IPS DF 19.7 (cell line): ENCODE data around the gene MPND.
"Not testable (repeated sequence)": the region's sequence is repeated elsewhere in the genome, so short reads cannot be mapped to it uniquely, and the experiment has no call there.

Source experiments
- DNase-seq: peaks from one replicate; pipeline ENCODE4 v3.0.0-alpha.2; 2013; ENCODE audit warnings: low read depth, low spot score

Gene MPND

DNA sequence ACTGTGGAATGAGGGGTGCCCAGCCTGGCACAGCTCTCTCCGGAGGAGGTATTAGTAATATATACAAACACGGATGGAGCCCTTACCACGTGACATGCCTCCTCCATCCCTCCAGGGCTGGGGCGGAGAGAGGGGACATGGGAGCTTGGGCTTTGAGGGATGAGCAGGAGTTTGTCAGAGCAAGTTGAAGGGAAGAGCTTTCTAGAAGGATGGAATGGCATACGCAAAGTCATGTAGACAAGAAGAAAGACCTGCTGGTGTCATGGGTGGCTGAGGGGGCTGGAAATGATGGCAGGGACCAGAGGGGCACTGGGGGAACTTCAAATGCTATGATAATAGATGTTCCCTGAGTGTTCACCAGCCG, 2.6 kb downstream of the MPND start:
- DNase-seq, result no peak

- no peak for DNase-seq
These were observed 4.2 kb downstream of the MPND start for GRCh38 chr19:4347521-4347920.

DNA sequence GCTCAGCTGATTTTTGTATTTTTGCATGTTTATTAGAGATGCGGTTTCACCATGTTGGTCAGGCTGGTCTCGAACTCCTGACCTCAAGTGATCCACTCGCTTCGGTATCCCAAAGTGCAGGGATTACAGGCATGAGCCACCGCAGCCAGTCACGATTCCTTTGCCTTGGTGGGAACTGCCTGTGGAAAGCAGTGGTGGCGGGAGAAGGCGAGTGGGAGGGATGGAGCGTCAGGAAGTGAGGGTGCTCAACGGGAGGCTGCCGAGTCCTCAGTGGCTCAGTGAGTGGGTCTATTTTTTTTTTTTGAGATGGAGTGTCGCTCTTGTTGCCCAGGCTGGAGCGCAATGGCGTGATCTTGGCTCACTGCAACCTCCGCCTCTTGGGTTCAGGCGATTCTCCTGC, 5.9 kb downstream of the MPND start:
- not testable (repeated sequence) for DNase-seq

- DNase-seq, result no peak
These were observed 6.7 kb downstream of the MPND start for GRCh38 chr19:4350111-4350510.

- DNase-seq, result no peak
These were observed 7.4 kb downstream of the MPND start for GRCh38 chr19:4350726-4351125.

- DNase-seq, result no peak
These were observed 9.3 kb downstream of the MPND start for GRCh38 chr19:4352701-4353121.

GRCh38 chr19:4354282-4354681, 10.9 kb downstream of the MPND start:
- no peak for DNase-seq

GRCh38 chr19:4354897-4355296, 11.5 kb downstream of the MPND start:
- DNase-seq, result no peak

DNA sequence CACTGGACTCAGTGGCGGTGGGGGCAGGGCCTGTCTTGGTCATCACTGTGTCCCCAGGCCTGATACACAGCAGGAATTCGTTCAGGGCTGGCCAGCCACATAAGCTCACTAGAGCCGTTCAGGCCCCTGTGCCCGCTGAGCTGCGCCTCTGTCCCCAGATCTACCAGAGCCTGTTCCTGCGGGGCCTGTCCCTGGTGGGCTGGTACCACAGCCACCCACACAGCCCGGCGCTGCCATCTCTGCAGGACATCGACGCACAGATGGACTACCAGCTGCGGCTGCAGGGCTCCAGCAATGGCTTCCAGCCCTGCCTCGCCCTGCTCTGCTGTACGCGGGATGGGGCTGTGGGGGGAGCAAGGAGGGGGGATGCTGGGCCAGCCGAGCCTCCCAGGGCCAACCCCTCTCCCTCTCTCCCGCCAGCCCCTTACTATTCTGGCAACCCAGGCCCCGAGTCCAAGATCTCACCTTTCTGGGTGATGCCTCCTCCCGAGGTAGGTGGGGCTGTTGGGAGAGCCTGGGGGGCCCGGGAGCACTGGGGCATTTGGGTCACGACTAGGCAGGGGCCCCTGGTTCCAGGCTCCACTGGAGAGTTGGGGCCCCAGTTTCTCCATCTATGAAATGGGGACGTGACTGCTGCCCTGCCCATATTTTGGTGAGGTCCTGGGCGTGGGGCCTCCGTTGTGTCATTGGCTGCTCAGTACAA, 13.9 kb downstream of the MPND start:
- DNase-seq, result no peak

DNA sequence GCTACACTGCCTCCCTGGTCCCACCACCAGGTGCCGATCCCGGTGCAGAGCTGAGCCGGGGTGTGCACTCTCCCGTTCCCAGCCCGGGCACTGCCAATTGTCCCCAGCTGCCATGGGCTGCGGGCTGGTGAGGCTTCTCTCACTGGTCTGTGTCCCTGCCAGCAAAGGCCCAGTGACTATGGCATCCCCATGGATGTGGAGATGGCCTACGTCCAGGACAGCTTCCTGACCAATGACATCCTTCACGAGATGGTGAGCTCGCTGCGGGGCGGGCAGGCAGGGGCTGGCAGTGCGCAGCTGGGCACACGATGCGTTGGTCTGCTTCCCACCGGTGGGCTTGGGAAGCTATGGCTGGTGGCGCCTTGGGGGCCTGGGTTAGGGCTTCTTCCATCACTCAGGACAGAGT, 14.6 kb downstream of the MPND start:
- DNase-seq, result no peak

- DNase-seq, result no peak
These were observed 15.6 kb downstream of the MPND start for GRCh38 chr19:4358709-4359626.

DNA sequence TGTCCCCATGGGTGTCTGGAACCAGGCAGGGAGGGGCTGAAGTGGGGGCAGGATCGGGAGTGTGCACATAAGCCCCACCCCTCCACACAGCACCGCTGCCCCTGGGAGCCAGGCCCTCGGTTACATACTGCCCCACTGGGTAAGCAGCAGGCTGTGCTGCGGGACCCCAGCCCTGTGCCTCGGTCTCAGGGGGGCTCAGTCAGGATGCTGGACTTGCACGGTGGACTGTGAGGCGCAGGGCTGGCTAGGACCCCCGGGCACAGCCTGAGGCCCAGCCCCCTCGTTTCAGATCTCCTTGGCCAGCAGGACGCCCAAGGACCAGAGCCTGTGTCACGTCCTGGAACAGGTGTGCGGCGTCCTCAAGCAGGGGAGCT, 16.3 kb downstream of the MPND start:
- no peak for DNase-seq

DNA sequence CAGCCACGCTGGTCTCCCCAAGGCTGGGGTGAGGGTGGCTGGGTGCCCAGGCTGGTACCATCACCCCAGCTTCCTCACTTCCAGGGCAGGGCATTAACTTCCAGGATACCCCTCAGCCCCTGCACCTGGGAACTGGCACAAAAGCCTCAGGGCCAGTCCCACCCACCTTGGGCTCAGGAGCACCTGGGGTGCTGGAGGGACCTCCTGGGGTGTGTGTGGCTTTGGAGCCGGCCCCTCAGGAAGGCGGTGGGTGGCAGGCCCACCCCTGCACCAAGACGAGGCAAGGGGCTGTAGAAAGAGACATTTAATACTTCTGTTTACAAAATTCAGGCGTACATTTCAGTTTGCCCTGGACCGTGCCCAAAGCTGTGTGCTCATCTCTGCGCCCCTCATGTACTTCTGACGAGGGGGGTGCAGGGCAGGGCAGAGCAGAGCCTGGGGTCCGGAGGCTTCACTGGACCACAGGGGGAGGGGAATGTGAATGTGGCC, 16.8 kb downstream of the MPND start:
- no peak for DNase-seq

DNA sequence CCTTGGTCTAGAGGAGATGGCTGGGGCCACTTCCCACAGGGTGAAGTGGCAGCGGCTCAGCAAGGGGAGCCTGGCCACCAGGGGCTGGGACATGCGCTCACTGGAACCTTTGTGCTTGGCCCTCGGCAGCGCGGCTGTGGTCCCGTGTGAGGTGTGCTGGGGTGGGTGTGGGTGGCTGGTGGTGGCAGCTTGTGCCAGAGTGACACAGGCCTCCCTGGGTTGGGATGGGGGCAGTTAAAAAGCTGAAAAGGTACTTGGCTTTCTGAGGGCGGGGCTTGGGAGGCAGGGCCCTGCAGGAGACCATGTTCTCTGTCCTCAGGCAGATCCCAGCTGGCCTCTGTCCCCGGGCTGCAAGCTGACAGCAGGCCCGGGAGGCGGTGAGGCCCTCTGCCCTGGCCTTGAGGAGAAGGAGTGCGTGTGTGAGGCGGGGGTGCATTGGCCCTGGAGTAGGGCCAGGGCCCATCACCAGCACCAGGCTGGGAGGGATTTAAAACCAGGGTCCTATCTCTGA, 17.3 kb downstream of the MPND start:
- no peak for DNase-seq

DNA sequence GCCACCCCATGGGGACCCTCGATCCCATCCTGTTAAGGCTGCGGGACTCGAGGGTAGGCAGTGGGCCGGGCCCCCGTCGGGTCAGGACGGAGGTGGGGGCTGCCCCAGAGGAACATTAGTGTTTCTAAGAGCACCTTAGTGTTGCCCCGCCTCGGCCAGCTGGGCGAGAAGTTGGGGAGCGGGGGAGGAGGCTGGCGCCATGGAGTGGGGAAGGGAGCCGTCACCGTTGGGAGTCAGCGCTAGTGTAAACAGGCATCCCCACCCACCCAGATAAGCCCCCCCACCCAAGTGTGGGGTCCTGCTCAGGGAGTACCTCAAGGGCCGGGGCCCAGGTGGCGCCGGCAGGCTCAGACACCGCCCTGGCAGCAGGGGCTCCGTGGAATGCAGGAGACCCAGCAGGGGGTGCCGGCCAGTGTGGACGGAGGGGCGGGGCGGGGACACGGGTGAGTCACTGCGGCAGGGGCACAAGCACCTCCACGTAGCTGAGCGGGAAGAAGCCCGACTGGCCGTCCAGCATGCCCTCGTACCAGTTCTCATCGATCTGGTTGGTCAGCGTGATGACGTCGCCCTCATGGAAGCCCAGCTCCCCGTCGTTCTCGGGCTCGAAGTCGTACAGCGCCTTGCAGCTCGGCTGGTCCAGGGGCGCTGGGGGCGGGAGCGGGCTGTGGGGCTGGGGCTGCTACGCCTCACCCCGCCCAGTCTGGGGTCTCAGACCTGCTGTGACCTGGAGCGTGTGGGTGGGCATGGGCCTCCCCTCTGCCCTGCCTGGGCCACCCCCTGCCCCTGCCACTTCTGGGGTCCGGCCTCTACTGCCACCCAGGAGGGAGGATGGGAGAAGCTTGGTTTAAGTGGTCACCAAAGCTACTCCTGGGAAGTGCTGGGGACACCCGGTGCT, 18.0 kb downstream of the MPND start:
- DNase-seq, result no peak

- DNase-seq, result no peak
These were observed 18.9 kb downstream of the MPND start for GRCh38 chr19:4362101-4362828.

- DNase-seq, result no peak
These were observed 19.6 kb downstream of the MPND start for GRCh38 chr19:4362831-4363545.

- no peak for DNase-seq
These were observed 20.4 kb downstream of the MPND start for GRCh38 chr19:4363571-4364304.

GRCh38 chr19:4365341-4365740, 22.0 kb downstream of the MPND start:
- DNase-seq, result no peak
